HepG2 (cell line): ENCODE data around the gene C1orf198. TPM values are rescaled to one million over a fixed set of nuclear protein-coding genes. Genes with fewer than 3 reads are reported as not detected.

Experiments used
- AHR ChIP-seq: IDR thresholded peaks from 2 replicates; pipeline ENCODE4 v1.6.1; 2018; ENCODE audit warnings: missing genetic modification reagents, missing compliant biosample characterization
- ARNT ChIP-seq: fragments of 450-650 bp; IDR thresholded peaks from 2 replicates; pipeline ENCODE4 v1.6.1; 2017
- EEA1 ChIP-seq: sonication (generic); formaldehyde crosslinking; IDR thresholded peaks from 2 replicates; pipeline ENCODE4 v1.5.1; 2020; ENCODE audit warnings: mild to moderate bottlenecking, missing genetic modification reagents, borderline replicate concordance
- ETV6 ChIP-seq: sonication (generic); formaldehyde crosslinking; conservative IDR thresholded peaks from 2 replicates; pipeline ENCODE4 v1.4.0; 2020; ENCODE audit warnings: missing genetic modification reagents
- HOXD1 ChIP-seq: sonication (generic); formaldehyde crosslinking; IDR thresholded peaks from 2 replicates; pipeline ENCODE4 v1.5.0; 2020; ENCODE audit warnings: missing genetic modification reagents
- ISX ChIP-seq: sonication (generic); formaldehyde crosslinking; conservative IDR thresholded peaks from 2 replicates; pipeline ENCODE4 v1.5.0; 2020; ENCODE audit warnings: missing genetic modification reagents
- KLF12 ChIP-seq: sonication (generic); formaldehyde crosslinking; IDR thresholded peaks from 2 replicates; pipeline ENCODE4 v1.4.0; 2020; ENCODE audit warnings: missing genetic modification reagents, borderline replicate concordance
- NKX3-1 ChIP-seq: sonication (generic); formaldehyde crosslinking; IDR thresholded peaks from 2 replicates; pipeline ENCODE4 v1.5.0; 2020; ENCODE audit warnings: missing genetic modification reagents
- RAD21 ChIP-seq: fragments of 450-650 bp; formaldehyde crosslinking; IDR thresholded peaks from 2 replicates; pipeline ENCODE4 v1.5.0; 2020; ENCODE audit warnings: mild to moderate bottlenecking
- RAD51 ChIP-seq: fragments of 450-650 bp; IDR thresholded peaks from 2 replicates; pipeline ENCODE4 v1.6.1; 2016; ENCODE audit warnings: borderline replicate concordance
- SMYD3 ChIP-seq: sonication (generic); formaldehyde crosslinking; IDR thresholded peaks from 2 replicates; pipeline ENCODE4 v1.8.1; 2023; ENCODE audit warnings: mild to moderate bottlenecking, missing genetic modification reagents
- SRSF9 ChIP-seq: fragments of 200-400 bp; formaldehyde crosslinking; IDR thresholded peaks from 2 replicates; pipeline ENCODE4 v1.6.1; 2018; ENCODE audit warnings: borderline replicate concordance, mild to moderate bottlenecking, low read depth, low read length; ENCODE audit not compliant: insufficient read depth, poor library complexity, severe bottlenecking
- ZFAT ChIP-seq: sonication (generic); formaldehyde crosslinking; conservative IDR thresholded peaks from 2 replicates; pipeline ENCODE4 v1.8.1; 2023; ENCODE audit warnings: missing genetic modification reagents, inconsistent platforms
- ZFYVE20 ChIP-seq: sonication (generic); formaldehyde crosslinking; IDR thresholded peaks from 2 replicates; pipeline ENCODE4 v1.8.0; 2023; ENCODE audit warnings: low read depth, mild to moderate bottlenecking, moderate library complexity, missing genetic modification reagents, borderline replicate concordance
- ZMYM2 ChIP-seq: sonication (generic); formaldehyde crosslinking; IDR thresholded peaks from 2 replicates; pipeline ENCODE4 v1.8.0; 2022; ENCODE audit warnings: mild to moderate bottlenecking, missing genetic modification reagents
- ZNF138 ChIP-seq: sonication (generic); formaldehyde crosslinking; IDR thresholded peaks from 2 replicates; pipeline ENCODE4 v1.5.0; 2020; ENCODE audit warnings: mild to moderate bottlenecking, low read depth, missing genetic modification reagents
- ZNF350 ChIP-seq: sonication (generic); formaldehyde crosslinking; IDR thresholded peaks from 2 replicates; pipeline ENCODE4 v1.4.0; 2020; ENCODE audit warnings: mild to moderate bottlenecking, low read depth, missing genetic modification reagents, borderline replicate concordance
- ZNF570 ChIP-seq: sonication (generic); formaldehyde crosslinking; IDR thresholded peaks from 2 replicates; pipeline ENCODE4 v1.4.0; 2020; ENCODE audit warnings: mild to moderate bottlenecking, missing genetic modification reagents, borderline replicate concordance
- ZNF777 ChIP-seq: sonication (generic); formaldehyde crosslinking; IDR thresholded peaks from 2 replicates; pipeline ENCODE4 v1.4.0; 2020; ENCODE audit warnings: missing genetic modification reagents
- ZNF780A ChIP-seq: sonication (generic); formaldehyde crosslinking; IDR thresholded peaks from 2 replicates; pipeline ENCODE4 v1.8.0; 2022; ENCODE audit warnings: mild to moderate bottlenecking, missing genetic modification reagents, moderate library complexity
- ZNF879 ChIP-seq: sonication (generic); formaldehyde crosslinking; IDR thresholded peaks from 2 replicates; pipeline ENCODE4 v1.8.1; 2023; ENCODE audit warnings: missing genetic modification reagents
- polyA plus RNA-seq, 8 experiments: library from polyadenylated mRNA; depleted of rRNA in 3 of 8; stranded (reverse) in 7 of 8; unstranded in 1 of 8; fragments of >200 nt; fragmentation: Illumina TruSeq in 4 of 8; extraction: Trizol in 4 of 8; gene quantifications; 2 replicates each; pipeline versions ENCODE4 v1.2.1 to v1.2.3, GENCODE V29; 2011 to 2016; ENCODE audit warnings: low read depth in 4 of 8, missing spikeins in 1 of 8, mixed read lengths in 1 of 8; ENCODE audit not compliant: insufficient read depth in 1 of 8
- total RNA-seq, 5 experiments: library from RNA; depleted of rRNA; stranded (reverse); fragments of >200 nt; fragmentation: Illumina TruSeq; extraction: Trizol; gene quantifications; 2 replicates each; pipeline ENCODE4 v1.2.3, GENCODE V29; 2016; ENCODE audit warnings: low read depth in 1 of 5
- TF ChIP-seq, protein P1 (sequence below): sonication (generic); formaldehyde crosslinking; IDR thresholded peaks from 2 replicates; pipeline ENCODE4 v1.4.0; 2020; ENCODE audit warnings: missing genetic modification reagents, low read depth, mild to moderate bottlenecking, borderline replicate concordance
- TF ChIP-seq, protein P2 (sequence below): sonication (generic); formaldehyde crosslinking; conservative IDR thresholded peaks from 2 replicates; pipeline ENCODE4 v1.8.0; 2022; ENCODE audit warnings: mild to moderate bottlenecking, moderate library complexity, missing genetic modification reagents

Gene C1orf198
- total and polyA plus RNA-seq, 2 of the 13 experiments (the other 11 are each of a cell fraction or from before 2014, with no cell fraction given) = 12.7 to 13.4 TPM

DNA sequence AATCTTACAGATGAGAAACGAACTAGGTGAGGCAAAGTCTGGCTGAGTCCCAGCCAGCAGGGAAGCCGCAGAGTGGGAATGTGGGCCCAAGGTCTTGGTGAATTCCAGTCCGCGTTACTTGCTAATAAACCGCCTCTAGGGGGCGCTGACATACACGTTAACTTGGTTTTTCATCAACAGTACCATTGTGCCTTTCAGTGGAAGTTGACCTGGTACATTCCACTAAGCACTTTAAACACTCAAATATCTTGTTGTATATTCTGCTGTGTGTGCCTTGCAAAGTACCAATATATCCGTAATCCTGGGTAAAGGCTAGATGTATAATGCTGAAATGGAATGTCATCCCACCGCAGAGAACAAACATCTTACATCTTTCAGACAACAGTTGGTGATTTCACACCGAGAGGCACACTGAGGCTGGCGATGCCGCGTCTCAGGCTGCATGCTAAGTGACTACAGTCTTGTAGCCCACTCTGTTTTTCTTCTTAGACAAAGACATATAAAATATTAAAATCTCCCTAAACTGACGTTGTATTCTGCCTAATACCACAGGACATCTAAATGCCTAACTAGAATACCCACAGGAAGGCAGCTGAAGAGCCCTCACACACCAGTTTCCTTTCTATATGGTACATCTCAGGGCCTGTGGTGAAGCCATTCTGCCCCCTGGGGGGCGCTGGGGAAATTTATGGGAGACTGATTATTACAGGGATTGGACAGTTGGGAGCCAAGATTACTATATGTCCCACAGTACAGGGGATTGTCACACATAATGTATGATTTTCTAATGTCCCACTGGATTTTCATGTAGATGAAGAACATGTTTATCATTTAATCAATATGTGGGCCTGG, 49.2 kb upstream of the C1orf198 start (continued):
- TF ChIP-seq ZNF138 (CRISPR knock-in tag) (no peak), SRSF9 (no peak), RAD51 (no peak), HOXD1 (CRISPR knock-in tag) (no peak), ARNT (no peak), ZNF879 (CRISPR knock-in tag) (no peak), RAD21 (CRISPR knock-in tag) (peak; percentile 50; the same call in 1 of the 2 replicates), ISX (CRISPR knock-in tag) (no peak), ZNF777 (no peak), AHR (CRISPR knock-in tag) (no peak), ZNF780A (CRISPR knock-in tag) (no peak), ZNF570 (CRISPR knock-in tag) (no peak), ZFAT (CRISPR knock-in tag) (no peak), ZNF350 (CRISPR knock-in tag) (no peak), SMYD3 (CRISPR knock-in tag) (no peak), KLF12 (CRISPR knock-in tag) (no peak), ETV6 (CRISPR knock-in tag) (no peak), ZFYVE20 (CRISPR knock-in tag) (no peak), ZMYM2 (CRISPR knock-in tag) (no peak), NKX3-1 (CRISPR knock-in tag) (no peak), EEA1 (no peak)
- TF ChIP-seq, protein P1, sequence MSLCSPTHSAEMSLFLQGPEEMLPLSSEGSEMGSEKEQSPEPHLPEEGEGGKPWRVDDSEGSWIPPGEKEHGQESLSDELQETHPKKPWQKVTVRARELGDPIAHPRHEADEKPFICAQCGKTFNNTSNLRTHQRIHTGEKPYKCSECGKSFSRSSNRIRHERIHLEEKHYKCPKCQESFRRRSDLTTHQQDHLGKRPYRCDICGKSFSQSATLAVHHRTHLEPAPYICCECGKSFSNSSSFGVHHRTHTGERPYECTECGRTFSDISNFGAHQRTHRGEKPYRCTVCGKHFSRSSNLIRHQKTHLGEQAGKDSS (CRISPR knock-in tag) = no peak
- TF ChIP-seq, protein P2, sequence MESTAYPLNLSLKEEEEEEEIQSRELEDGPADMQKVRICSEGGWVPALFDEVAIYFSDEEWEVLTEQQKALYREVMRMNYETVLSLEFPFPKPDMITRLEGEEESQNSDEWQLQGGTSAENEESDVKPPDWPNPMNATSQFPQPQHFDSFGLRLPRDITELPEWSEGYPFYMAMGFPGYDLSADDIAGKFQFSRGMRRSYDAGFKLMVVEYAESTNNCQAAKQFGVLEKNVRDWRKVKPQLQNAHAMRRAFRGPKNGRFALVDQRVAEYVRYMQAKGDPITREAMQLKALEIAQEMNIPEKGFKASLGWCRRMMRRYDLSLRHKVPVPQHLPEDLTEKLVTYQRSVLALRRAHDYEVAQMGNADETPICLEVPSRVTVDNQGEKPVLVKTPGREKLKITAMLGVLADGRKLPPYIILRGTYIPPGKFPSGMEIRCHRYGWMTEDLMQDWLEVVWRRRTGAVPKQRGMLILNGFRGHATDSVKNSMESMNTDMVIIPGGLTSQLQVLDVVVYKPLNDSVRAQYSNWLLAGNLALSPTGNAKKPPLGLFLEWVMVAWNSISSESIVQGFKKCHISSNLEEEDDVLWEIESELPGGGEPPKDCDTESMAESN (CRISPR knock-in tag) = no peak
